GM12878 (cell line): ENCODE data around the gene STARD4. TPM values are rescaled to one million over a fixed set of nuclear protein-coding genes. Genes with fewer than 3 reads are reported as not detected.

Experiments used
- ATAC-seq: fragments of 200-7000 bp; cut with Tn5 transposase; 3 replicates; pipeline ENCODE4 v1.9.1; 2020; ENCODE audit warnings: mild to moderate bottlenecking, moderate library complexity
- BruUV-seq: library from RNA; stranded (reverse); fragments of 400-500 nt; replicated peaks from 2 replicates; lab custom pipeline; 2021; lab: Mats Ljungman, UMichigan
- CTCF ChIA-PET: fragments of 300-600 bp; sonication (Branson Sonifier 250); formaldehyde crosslinking; extraction: SDS; loops from one replicate; lab custom pipeline; 2021; ENCODE audit warnings: inconsistent platforms; lab: Yijun Ruan, JAX
- POLR2A ChIA-PET: fragments of 350-600 bp; formaldehyde crosslinking; extraction: SDS; loops from one replicate; lab custom pipeline; 2021; ENCODE audit warnings: inconsistent platforms; lab: Charles Lee
- RAD21 ChIA-PET: fragments of 300-600 bp; sonication (Branson Sonifier 250); formaldehyde crosslinking; loops from one replicate; lab custom pipeline; 2023; ENCODE audit warnings: antibody characterized with exemption; ENCODE audit not compliant: unreplicated experiment; lab: Charles Lee
- SMC1A ChIA-PET: fragments of 300-600 bp; sonication (Branson Sonifier 250); formaldehyde crosslinking; loops from one replicate; lab custom pipeline; 2023; ENCODE audit not compliant: unreplicated experiment, uncharacterized antibody; lab: Charles Lee
- DNase-seq: peaks from one replicate; pipeline ENCODE4 v3.0.0-alpha.2; 2011; ENCODE audit warnings: low read depth, low spot score
- FAIRE-seq: peaks from 3 replicates; lab custom pipeline; 2011; peaks lifted over from hg19 to GRCh38; lab: Jason Lieb, UNC
- H2AFZ ChIP-seq: 2 replicates; pipeline ENCODE4 v1.6.0; 2011; ENCODE audit warnings: low read depth, low read length, control low read depth; ENCODE audit not compliant: control insufficient read depth
- H3K27ac ChIP-seq: 2 replicates; pipeline ENCODE4 v1.5.1; 2011; ENCODE audit warnings: control low read depth; ENCODE audit not compliant: control insufficient read depth, insufficient read depth
- H3K27me3 ChIP-seq, 2 experiments: replicated peaks in 1 of 2; 2 replicates each; pipeline versions ENCODE4 v1.6.0 to v1.6.1; 2011; ENCODE audit warnings: low read length in 1 of 2; ENCODE audit not compliant: control insufficient read depth in 2 of 2, insufficient read depth in 2 of 2
- H3K36me3 ChIP-seq, 2 experiments: 2 replicates each; pipeline ENCODE4 v1.5.1; 2011; ENCODE audit warnings: low read length in 1 of 2; ENCODE audit not compliant: control insufficient read depth in 2 of 2, insufficient read depth in 2 of 2
- H3K4me1 ChIP-seq: 2 replicates; pipeline ENCODE4 v1.6.1; 2011; ENCODE audit warnings: mild to moderate bottlenecking, low read length, moderate library complexity, mixed read lengths; ENCODE audit not compliant: control insufficient read depth, insufficient read depth
- H3K4me2 ChIP-seq: 2 replicates; pipeline ENCODE4 v1.6.0; 2011; ENCODE audit warnings: control low read depth; ENCODE audit not compliant: control insufficient read depth, insufficient read depth
- H3K4me3 ChIP-seq: fragments of 200-600 bp; sonication (generic); 2 replicates; pipeline ENCODE4 v1.5.1; 2016
- H3K79me2 ChIP-seq: 2 replicates; pipeline ENCODE4 v1.6.0; 2011; ENCODE audit warnings: low read length; ENCODE audit not compliant: control insufficient read depth, insufficient read depth
- H3K9ac ChIP-seq: 2 replicates; pipeline ENCODE4 v1.8.0; 2011; ENCODE audit warnings: low read length, control low read depth, mixed read lengths; ENCODE audit not compliant: control insufficient read depth, insufficient read depth
- H3K9me3 ChIP-seq: replicated peaks from 3 replicates; pipeline ENCODE4 v1.5.1; 2011; ENCODE audit warnings: mild to moderate bottlenecking, low read length; ENCODE audit not compliant: control insufficient read depth, insufficient read depth
- H4K20me1 ChIP-seq: 2 replicates; pipeline ENCODE4 v1.6.0; 2011; ENCODE audit not compliant: control insufficient read depth, insufficient read depth
- BCL11A ChIP-seq: IDR thresholded peaks from 2 replicates; pipeline ENCODE4 v1.6.1; 2011; ENCODE audit warnings: low read depth, low read length
- CREB1 ChIP-seq: IDR thresholded peaks from 2 replicates; pipeline ENCODE4 v1.6.1; 2012; ENCODE audit warnings: low read depth, mild to moderate bottlenecking, inconsistent platforms
- ESRRA ChIP-seq: IDR thresholded peaks from 2 replicates; pipeline ENCODE4 v1.6.1; 2012; ENCODE audit warnings: mild to moderate bottlenecking, low read length, improper control_type of control experiment
- GABPA ChIP-seq: IDR thresholded peaks from 2 replicates; pipeline ENCODE4 v1.6.1; 2014; ENCODE audit warnings: antibody characterized with exemption, low read depth, mild to moderate bottlenecking, inconsistent platforms
- KLF5 ChIP-seq: fragments of 450-650 bp; IDR thresholded peaks from 2 replicates; pipeline ENCODE4 v1.6.1; 2014; ENCODE audit warnings: mild to moderate bottlenecking; ENCODE audit not compliant: partially characterized antibody
- MEF2A ChIP-seq: IDR thresholded peaks from 2 replicates; pipeline ENCODE4 v1.6.1; 2011; ENCODE audit warnings: low read depth, mild to moderate bottlenecking, low read length, moderate library complexity; ENCODE audit not compliant: insufficient read depth
- NBN ChIP-seq: fragments of 450-650 bp; IDR thresholded peaks from 2 replicates; pipeline ENCODE4 v1.6.1; 2016
- NRF1 ChIP-seq: conservative IDR thresholded peaks from 2 replicates; pipeline ENCODE4 v1.6.1; 2011; ENCODE audit warnings: mild to moderate bottlenecking, low read depth, low read length, improper control_type of control experiment
- PAX5 ChIP-seq: IDR thresholded peaks from 2 replicates; pipeline ENCODE4 v1.6.1; 2011; ENCODE audit warnings: low read depth, low read length, borderline replicate concordance
- PML ChIP-seq: IDR thresholded peaks from 2 replicates; pipeline ENCODE4 v1.6.1; 2012; ENCODE audit warnings: low read length, inconsistent platforms
- RUNX3 ChIP-seq: IDR thresholded peaks from 2 replicates; pipeline ENCODE4 v1.6.1; 2012; ENCODE audit warnings: low read length, inconsistent platforms
- SP1 ChIP-seq: IDR thresholded peaks from one replicate; pipeline ENCODE4 v1.6.1; 2011; ENCODE audit warnings: low read depth, low read length
- SREBF2 ChIP-seq: IDR thresholded peaks from 2 replicates; pipeline ENCODE4 v1.6.1; 2012; ENCODE audit warnings: mild to moderate bottlenecking, low read length
- STAT1 ChIP-seq: fragments of 450-650 bp; conservative IDR thresholded peaks from 2 replicates; pipeline ENCODE4 v1.6.1; 2014; ENCODE audit warnings: antibody characterized with exemption, mild to moderate bottlenecking
- TBL1XR1 ChIP-seq: IDR thresholded peaks from 2 replicates; pipeline ENCODE4 v1.6.1; 2012; ENCODE audit warnings: low read depth, low read length, improper control_type of control experiment
- TCF3 ChIP-seq: IDR thresholded peaks from 2 replicates; pipeline ENCODE4 v1.6.1; 2012; ENCODE audit warnings: low read depth, mild to moderate bottlenecking, low read length, borderline replicate concordance; ENCODE audit not compliant: insufficient read depth
- TCF7 ChIP-seq: IDR thresholded peaks from 2 replicates; pipeline ENCODE4 v1.6.1; 2014; ENCODE audit warnings: antibody characterized with exemption, borderline replicate concordance
- ZBTB4 ChIP-seq: fragments of 450-650 bp; formaldehyde crosslinking; IDR thresholded peaks from 2 replicates; pipeline ENCODE4 v1.4.0; 2022; ENCODE audit warnings: mild to moderate bottlenecking, moderate library complexity
- WGBS: methylation state at CpG from one replicate; pipeline ENCODE4 v1.1.6; 2016; ENCODE audit warnings: low lambda C conversion rate; ENCODE audit not compliant: insufficient replicate concordance, insufficient coverage; ENCODE audit errors: missing lambda C conversion rate; 5-methylcytosine and 5-hydroxymethylcytosine counted together
- in situ Hi-C: fragments of 300-500 bp; cut with MboI; formaldehyde crosslinking; loops from 9 replicates; pipeline ENCODE4 v1.14.3; 2018; ENCODE audit warnings: mixed read lengths
- intact Hi-C: fragments of 100-400 bp; cut with micrococcal nuclease; formaldehyde crosslinking; loops from one replicate; pipeline ENCODE4 v1.14.2; 2022; ENCODE audit not compliant: unreplicated experiment
- polyA plus RNA-seq, 11 experiments: library from polyadenylated mRNA; depleted of rRNA in 4 of 11; unstranded in 6 of 11; stranded (reverse) in 5 of 11; fragments of >200 nt; fragmentation: Nextera tagmentation in 4 of 11; fragmentation: Illumina TruSeq in 1 of 11; extraction: Ambion mirVana in 4 of 11; extraction: Trizol in 1 of 11; gene quantifications; 1 replicate in 1 of 11; 2 replicates in 10 of 11; pipeline versions ENCODE4 v1.2.1 to v1.2.3, GENCODE V29; 2011 to 2016; ENCODE audit warnings: inconsistent platforms in 2 of 11, missing spikeins in 2 of 11, low read depth in 1 of 11
- total RNA-seq, 4 experiments: library from RNA; depleted of rRNA in 3 of 4; stranded (reverse); fragments of >200 nt in 3 of 4; fragmentation: Illumina TruSeq in 1 of 4; extraction: Trizol in 1 of 4; gene quantifications; 2 replicates each; pipeline versions ENCODE4 v1.2.1 to v1.2.3, GENCODE V29; 2013 to 2021

The STARD4 gene
- total and polyA plus RNA-seq, 10 of the 15 experiments (the other 5 are each of a cell fraction or from before 2014, with no cell fraction given): 41.9 to 190 (median 71.6) TPM

- no peak for FAIRE-seq
Measured at GRCh38 chr5:111480346-111480745, 32.0 kb downstream of the STARD4 start.

More at GRCh38 chr5:111480346-111480745, 32.0 kb downstream of the STARD4 start:
- DNase-seq: no peak
- H2AFZ ChIP-seq: no peak overlapping the region
- H3K4me1 ChIP-seq: no peaks in the 10 kb centered on the region
- ChIA-PET SMC1A (interaction anchor here (1.1 to 2.0 kb wide), 4 partner anchors 9 to 19 kb away, joined by 3 to 6 read pairs (median 4); no protein-coding TSS in a partner anchor), RAD21 (interaction anchor here (1.2 kb wide), 1 partner anchor 322 kb away, joined by 3 read pairs; no protein-coding TSS in a partner anchor), POLR2A (no interaction called here), CTCF (interaction anchor here (0.6 kb wide), 1 partner anchor 1428 kb away, joined by 6 read pairs; no protein-coding TSS in a partner anchor)
- BruUV-seq: no TSS peak
- H3K4me3 ChIP-seq: no peak overlapping the region
- no peak for ATAC-seq
- no peak overlapping the region for H3K27ac ChIP-seq
- intact Hi-C loops: no loop called here
- no peaks in the 10 kb centered on the region for H4K20me1 ChIP-seq
- H3K27me3 ChIP-seq: no peaks in the 10 kb centered on the region
- H3K36me3 ChIP-seq: peaks cover 4 to 14% of the 10 kb centered on the region in 2 experiments
- in situ Hi-C loops: no loop called here
- H3K79me2 ChIP-seq: no peaks in the 10 kb centered on the region
- H3K9me3 ChIP-seq: no peaks in the 10 kb centered on the region
- 61% methylated on average over 4 of the region's 4 CpGs for WGBS
- H3K9ac ChIP-seq: no peak overlapping the region
- H3K4me2 ChIP-seq: no peak overlapping the region
- TF ChIP-seq NRF1 (no peak), ESRRA (no peak), PAX5 (no peak), CREB1 (no peak), TBL1XR1 (no peak), KLF5 (no peak), STAT1 (no peak), TCF7 (no peak), RUNX3 (no peak), PML (no peak), BCL11A (no peak), MEF2A (no peak), SP1 (no peak), GABPA (no peak), ZBTB4 (CRISPR knock-in tag) (no peak), SREBF2 (no peak), NBN (no peak), TCF3 (no peak)
